GM10847 (cell line): ENCODE results near the gene MAP3K19.

Source experiments
- POLR2A ChIP-seq: IDR thresholded peaks from 2 replicates; pipeline ENCODE4 v1.6.1; 2011; ENCODE audit not compliant: insufficient read length; ENCODE audit errors: extremely low read depth

The MAP3K19 gene

DNA sequence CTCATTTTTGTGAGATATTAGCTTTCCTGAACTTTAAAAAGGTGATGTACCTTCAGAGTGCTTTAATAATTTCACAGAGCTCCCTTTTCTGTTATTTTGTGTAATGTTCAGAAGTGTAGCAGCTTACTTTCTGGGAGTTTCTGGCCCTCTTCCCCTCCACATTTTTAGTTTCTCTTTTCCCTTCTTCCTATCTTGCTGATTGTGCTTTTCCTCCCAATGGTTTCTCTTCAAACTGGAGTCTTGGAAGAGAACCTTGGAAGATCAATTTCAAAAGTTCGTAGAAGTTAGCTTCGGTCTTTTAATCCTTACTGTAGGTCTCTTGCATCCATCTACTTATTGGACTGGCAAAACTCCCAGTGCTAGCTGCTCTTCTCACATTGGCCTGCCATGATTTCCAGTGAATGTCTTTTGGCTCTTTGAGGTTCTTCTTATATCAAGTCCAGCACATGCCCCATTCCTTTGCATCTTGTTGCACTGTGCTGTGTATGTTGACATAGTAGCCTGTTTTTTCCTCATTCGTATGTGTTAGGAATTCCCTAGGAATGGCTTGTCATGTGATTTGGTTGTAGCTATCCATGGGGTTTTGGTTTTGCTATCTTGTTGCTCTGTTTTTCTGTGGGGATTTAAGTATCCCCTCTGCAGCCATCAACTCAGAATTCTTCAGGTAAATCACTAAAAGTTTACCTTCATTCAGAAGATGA lies 120.9 kb downstream of the MAP3K19 start:
- no peak for TF ChIP-seq POLR2A

DNA sequence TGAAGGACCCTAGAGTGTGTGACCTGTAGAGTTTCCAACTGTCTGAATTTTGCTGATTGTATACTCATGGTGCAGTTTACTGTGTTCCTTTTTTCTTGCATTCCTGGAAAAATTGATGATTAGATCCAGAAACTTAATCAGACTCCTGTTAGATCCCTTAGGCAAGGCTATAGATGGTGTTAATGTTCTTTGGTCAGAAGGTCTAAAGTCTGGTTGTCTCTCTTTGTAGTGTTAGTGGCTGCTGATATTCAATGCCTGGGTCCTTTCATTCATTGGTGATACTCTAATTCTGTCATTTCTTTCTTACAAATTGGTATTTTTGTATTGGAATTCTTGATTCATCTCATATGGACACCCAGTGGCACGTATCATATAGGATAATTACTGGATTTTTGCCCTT lies 122.3 kb downstream of the MAP3K19 start:
- no peak for TF ChIP-seq POLR2A

DNA sequence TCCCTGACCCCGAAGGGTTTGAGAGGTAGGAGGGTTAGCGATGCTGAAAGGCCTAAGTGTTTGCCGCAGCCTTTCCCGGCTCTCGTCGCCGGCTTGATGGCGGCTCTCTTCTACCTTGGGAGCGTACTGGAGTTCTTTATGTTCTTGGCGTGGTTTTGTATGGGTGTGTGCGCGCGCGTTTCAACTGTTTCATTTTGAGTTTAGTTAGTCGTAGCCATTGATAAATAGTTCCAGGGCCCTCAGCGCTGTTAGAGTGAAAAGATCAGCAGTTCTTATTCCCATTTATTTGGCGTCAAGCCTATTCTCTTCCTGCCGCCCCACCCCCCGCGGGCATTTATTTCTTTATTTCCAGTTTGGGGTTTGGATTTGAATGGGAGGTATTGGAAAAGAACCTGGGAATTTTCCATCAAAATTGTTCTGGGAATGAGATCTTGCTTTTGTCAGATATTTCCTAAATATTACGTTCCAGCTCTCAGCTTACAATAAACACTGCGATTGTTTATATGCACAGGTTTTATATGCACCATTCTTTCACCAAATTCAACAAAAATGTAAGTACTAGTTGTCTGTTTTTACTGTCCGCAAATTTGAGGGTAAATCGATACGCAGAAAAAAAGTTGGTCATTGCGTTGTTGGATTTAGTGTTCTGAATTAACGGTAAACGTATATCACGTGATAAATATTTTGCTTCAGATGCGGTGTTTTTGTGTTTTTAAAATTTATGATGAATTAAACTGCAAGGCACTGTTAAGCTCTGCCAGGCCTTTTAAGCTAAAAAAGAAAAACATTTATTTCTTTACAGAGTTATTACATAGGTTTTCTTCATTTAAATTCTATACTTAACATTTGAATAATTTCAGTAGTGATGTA lies 127.7 kb downstream of the MAP3K19 start:
- no peak for TF ChIP-seq POLR2A

DNA sequence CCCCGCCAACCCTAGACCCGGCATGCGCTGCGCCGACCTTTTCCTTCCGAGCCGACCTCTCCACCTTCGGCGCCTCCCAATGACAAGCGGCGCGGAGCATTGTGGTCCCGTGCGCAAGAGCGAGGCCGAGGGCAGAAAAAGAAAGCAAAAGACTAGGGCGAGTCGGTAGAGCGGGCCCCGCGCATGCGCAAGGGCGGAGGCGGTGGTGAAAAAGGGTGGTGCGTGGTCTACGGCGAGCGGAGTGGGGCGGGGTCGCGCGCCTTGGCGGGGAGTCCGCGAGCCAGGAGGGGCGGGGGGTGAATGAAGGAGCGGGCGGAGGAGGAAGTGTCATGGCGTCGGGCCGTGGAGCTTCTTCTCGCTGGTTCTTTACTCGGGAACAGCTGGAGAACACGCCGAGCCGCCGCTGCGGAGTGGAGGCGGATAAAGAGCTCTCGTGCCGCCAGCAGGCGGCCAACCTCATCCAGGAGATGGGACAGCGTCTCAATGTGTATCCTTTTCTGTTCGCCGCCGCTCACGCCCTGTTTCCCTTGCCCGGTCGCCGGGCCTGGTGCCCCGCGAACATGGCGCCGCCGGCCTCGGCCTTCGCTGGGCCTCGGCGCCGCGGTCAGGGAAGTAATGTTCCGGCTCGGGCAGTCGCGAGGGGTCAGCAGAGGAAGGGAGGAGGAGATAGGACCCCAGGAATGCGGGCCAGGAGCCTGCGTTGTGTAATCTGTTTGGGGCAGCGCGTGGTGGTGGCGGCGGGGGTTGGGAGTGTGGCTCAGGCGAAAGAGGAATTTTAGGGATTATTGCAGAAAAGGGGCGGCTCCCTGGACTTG lies 128.5 kb downstream of the MAP3K19 start, which contains the start of gene CCNT2:
Gene CCNT2 (plus strand): TSS at position 297 of the 815 bp plus-strand sequence. CDS start 33 bp downstream, at position 330.
- TF ChIP-seq POLR2A = peak; percentile 63

DNA sequence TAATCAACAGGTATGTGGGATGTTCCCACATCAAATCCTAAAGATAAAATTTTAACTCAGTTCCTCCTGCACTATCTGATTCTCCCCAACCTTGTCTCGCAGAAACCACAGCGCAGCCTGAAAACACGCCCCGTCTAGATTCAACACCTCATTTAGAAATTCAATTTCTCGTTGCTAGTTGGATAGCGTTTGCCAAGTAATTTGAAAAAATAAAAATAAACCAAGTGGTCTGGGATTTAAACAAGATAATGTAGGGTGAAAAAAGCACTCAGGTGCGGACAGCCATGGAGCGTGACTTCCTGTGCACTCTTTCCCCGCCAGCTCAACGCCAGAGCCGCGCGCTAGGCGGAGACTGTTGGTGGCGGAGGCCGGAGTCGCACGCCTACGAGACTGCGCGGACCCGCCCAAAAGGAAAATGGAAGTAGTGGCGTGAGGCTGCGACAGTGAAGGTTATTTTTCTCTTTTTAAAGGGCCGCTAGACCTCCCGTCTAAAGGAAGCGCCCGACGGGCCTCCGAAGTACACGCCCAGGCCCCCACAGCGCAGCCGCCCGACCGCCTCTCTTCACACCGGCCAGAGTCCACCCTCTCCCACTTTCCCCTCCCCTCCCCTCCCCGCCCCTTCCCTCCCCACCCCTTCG lies 129.2 kb downstream of the MAP3K19 start:
- TF ChIP-seq POLR2A = peak; percentile 76

DNA sequence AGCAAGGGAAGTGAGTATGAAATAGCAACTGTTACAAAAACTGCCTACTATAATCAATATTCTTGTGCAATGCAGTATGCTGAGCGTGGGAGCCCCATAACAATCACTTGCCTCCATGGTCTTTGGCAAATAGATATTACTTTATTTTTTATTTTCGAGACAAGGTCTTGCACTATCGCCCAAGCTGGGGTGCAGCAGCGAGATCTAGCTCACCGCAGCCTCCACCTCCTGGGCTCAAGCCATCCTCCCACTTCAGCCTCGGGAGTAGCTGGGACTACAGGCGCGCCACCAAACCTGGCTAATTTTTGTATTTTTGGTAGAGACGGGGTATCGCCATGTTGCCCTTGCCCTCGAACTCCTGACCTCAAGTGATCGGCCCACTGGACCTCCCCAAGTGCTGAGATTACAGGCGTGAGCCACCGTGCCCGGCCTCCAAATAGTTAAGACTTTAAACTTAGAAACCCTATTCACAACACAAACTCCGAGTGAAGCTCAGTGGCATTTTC lies 129.8 kb downstream of the MAP3K19 start:
- no peak for TF ChIP-seq POLR2A
